Measurements from ENCODE around the gene TAS2R10.
"Not testable (repeated sequence)": the region's sequence is repeated elsewhere in the genome, so short reads cannot be mapped to it uniquely, and the experiment has no call there.

The TAS2R10 gene, protein sequence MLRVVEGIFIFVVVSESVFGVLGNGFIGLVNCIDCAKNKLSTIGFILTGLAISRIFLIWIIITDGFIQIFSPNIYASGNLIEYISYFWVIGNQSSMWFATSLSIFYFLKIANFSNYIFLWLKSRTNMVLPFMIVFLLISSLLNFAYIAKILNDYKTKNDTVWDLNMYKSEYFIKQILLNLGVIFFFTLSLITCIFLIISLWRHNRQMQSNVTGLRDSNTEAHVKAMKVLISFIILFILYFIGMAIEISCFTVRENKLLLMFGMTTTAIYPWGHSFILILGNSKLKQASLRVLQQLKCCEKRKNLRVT

DNA sequence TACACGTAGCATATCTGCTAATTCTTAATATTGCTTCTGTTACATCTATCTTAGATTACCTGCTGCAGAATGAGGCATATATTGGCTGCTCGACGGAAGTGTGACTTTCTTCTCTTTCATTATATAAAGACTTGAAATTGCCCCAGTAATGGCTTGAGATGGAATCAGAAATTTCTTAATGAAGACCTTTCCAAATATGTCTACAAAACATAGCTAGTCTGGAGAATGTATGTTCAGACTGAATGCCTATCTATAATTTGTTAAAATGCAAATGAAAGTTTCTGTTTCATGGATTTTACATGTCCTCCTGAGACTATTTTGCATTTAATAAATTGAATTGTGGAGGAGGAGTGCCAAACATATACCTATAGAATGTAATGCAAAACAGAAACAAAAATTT lies at the start of gene TAS2R10:
TAS2R10 (minus strand) TSS at position 101 of the 400 bp plus-strand sequence; CDS start at position 12, 89 bp downstream.
- no peak for DNase-seq

DNA sequence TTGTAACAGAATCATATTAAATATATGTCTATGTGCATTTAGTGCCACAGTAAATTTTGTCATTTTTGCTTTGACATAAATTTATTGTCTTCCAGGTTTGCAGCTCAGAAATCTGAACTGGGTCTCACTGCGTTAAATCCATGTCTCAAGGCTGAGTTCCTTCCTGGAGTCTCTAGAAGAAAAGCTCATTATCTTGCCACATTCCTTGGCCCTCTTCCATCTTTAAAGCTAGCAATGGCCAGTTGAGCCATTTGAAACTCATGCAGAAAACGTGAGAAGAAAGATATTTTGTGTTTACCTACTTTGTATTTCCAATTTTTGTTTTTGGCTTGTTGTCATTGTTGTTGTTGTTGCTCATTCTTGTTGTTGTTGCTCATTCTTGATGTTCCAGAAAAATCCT lies 47.2 kb upstream of the TAS2R10 start:
- no peak for DNase-seq

DNA sequence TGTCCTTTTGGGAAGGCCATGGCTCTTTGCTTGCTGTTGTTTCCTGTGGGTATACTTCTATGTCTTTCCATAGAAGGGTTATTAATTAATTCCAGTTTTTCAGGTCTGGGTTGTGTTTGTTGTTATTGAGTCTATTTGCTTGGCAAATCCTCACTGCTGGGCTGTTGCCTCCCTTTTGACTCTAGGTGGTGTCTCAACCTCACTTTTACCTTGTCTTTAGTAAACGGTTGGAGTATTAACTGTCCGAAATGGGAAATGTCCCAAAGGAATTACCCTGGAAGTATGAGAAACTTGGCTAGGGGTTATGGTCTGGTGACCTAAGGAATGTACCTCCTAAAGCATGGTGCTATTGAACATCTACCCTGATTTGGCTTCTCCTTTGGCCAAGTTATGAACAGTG lies 41.2 kb upstream of the TAS2R10 start:
- no peak for DNase-seq

DNA sequence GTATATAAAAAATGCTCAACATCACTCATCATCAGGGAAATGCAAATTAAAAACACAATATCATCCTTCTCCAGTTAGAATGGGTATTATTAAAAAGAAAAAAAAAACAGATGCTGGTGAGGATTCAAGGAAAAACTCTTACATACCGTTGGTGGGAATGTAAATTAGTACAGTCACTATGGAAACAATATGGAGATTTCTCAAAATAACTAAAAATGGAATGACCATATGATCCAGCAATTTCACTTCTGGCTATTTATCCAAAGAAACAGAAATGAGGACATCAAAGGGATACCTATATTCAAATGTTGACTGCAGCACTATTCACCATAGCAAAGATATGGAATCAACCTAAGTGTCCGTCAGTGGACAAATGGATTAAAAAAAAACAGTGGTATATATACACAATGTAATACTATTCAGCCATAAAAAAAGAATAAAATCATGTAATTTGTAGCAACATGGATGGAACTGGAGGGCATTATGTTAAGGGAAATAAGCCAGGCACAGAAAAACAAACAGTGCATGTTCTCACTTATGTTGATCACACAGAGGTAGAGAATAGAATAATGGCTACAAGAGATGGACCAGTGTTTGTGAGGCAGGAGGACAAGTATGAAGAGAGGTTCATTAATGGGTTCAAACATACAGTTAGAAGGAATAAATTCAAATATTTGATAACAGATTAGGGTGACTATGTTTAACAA lies 37.5 kb upstream of the TAS2R10 start:
- no peak for DNase-seq

DNA sequence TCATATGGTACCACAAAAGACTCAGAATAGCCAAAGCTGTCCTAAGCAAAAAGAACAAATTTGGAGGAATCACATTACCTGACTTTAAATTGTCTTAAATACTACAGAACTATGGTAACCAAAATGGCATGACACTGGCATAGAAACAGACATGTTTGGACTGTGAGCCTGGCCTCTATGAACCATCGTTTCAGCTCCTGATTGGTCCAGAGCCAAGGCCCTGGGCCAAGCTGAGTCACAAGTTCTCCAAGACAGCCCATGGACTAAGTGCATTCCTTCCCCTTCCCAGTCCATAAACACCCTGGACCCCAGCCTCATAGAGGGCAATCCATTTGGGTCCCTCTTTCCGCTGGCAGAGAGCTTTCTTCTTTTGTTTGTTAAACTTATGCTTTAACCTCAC lies 35.2 kb upstream of the TAS2R10 start:
- no peak for DNase-seq

DNA sequence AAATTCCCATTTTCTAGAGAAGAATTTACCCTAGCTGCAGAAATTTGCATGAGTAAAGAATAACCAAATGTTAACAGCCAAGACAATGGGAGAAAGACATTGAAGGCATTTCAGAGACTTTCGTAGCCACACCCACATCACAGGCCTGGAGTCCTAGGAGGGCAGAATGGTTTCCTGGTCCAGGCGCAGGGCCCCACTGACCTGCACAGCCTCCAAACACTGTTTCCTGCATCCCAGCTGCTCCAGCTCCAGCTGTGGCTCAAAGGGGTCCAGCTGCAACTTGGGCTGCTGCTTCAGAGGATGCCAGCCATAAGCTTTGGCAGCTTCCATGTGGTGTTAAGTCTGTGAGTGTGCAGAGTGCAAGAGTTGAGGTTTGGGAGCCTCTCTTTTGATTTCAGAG lies 29.6 kb upstream of the TAS2R10 start:
- DNase-seq: no peak

DNA sequence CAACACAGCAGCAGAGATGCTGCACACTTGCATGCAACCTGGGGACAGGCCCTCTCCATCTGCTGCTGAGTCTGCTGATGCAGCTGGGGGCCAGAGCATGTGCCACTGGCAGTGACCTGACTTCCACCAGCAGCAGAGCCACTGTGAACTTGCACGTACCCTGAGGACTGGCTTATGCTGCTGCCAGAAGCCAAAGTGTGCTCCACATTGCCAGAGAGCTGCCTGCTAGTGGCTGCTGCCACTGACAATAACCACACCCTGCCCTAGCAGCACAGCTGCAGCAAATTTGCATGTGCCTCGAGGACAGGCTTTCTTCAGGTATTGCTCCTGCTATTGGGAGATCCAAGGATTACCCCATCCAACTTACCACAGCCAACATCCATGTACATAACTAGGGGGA lies 27.6 kb upstream of the TAS2R10 start:
- DNase-seq: no peak

DNA sequence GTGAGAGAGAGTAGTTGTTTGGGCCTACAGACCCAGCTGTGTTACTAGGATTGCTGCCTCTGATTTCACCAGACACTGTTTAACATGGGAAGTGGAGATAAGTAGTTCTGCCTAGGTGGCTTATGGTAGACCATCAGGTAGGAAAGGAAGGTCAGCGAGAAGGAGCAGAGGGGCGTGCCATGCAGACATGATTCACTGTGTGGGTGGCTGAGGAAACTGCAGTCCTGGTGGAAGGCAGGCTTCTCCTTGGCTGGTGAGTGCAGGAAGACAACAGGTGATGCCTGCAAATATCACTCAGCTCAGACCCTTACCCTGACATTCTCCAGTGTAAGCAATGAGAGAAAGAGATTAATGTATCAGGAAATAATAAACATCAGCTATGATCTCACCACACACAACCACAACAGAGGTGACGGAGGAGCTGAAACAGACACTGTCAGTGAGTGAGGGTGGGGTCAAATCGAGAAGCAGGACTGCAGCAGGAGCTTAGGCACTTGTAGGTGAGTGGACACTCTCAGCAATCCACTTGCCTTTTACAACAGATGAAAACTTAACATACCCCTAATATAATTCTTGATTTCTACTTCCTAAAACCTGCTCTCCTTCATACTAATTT lies 25.2 kb upstream of the TAS2R10 start:
- DNase-seq: no peak

DNA sequence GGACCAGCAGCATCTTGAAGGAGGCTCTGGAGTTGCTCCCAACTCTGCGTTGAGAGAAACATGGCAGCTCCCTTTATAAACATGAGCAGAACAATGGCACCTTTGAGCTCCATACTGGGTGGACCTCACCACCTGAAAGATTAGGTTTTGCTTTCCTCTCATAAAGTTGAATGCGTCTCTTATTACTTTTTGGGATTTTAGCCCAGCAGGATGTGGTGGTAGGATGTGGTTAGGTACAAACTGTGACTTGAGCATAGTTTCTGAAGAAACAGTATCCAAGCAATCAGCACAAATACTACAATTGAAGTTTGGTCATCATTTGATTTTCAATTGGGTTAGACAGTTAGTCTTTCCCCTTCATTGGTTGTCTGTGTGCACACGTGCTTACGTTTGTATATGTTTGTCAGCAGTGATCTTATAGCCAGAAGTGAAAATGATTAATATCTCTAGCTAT lies 23.3 kb upstream of the TAS2R10 start, which contains the start of gene PRR4:
PRR4 (minus strand) TSS at position 51 of the 454 bp plus-strand sequence; CDS start at position 13, 38 bp downstream.
- no peak for DNase-seq

DNA sequence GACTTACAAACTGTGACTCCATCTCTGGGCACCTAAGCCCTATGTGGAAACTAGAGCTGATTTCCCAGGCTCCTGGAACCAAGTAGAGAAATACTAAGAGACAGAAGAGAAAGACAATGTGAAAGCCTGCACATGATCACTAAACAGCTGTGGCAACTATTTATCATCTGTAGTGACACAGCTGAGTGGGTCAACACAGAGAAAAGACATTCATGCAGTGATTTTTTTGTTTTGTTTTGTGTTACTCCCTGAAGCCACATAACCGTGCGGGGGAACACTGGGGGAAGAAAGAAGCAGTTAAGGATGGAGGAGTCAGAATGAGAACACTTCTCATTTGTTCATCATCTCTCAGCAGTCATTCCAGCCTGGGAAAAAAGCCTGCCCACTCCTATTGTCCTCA lies 21.6 kb upstream of the TAS2R10 start:
- no peak for DNase-seq

DNA sequence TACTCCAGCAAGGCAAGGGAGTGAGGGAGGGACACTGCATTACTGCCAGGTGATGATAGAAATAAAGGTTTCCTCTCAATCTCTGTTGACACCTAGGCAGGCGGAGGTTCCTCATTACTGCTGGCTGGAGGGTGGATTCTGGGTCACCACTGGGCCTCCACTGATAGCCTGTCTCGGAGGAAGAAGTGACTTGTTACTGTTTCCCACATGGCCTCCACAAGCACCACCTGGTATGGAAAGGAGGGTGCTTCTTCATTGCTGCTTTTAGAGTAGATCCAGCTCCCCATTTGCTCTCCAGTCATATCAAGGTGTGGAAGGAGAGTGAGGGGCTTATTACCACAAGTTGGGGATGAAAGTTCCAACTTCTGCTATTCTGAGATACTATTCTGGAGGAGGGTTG lies 16.7 kb upstream of the TAS2R10 start:
- DNase-seq: no peak

DNA sequence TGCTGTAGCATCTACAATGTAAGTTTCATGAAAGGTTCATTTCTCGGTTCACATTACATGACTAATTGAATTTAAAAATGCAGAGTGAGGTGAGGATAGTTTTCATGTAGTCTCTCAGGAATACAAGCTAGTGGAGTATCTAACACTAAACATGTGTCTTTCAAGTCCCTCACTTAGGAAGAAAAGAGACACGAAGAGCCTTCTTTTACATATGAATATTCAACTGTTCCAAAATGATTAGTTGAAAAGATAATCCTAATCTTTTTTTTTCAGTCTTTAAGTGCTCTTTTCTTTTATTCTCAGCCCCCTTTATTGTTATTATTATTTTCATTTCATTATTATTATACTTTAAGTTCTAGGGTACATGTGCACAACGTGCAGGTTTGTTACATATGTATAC lies 12.3 kb upstream of the TAS2R10 start:
- DNase-seq: no peak

DNA sequence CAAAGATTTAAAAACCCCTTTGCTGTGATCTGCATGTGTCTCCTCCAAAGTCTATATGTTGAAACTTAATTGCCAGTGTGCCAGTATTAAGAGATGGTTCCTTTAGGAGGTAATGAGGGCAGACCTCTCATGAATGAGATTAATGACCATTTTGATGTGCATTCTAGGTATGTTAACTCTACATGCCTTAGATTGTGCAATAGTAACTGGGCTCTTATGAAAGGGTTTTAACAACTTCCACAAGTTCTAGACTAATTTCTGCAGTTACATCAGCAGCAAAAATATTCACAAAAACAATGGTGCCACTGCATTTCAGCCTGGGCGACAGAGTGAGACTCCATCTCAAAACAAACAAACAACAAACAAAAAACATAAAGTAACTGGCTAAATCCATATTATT lies 3.8 kb upstream of the TAS2R10 start:
- DNase-seq: no peak

DNA sequence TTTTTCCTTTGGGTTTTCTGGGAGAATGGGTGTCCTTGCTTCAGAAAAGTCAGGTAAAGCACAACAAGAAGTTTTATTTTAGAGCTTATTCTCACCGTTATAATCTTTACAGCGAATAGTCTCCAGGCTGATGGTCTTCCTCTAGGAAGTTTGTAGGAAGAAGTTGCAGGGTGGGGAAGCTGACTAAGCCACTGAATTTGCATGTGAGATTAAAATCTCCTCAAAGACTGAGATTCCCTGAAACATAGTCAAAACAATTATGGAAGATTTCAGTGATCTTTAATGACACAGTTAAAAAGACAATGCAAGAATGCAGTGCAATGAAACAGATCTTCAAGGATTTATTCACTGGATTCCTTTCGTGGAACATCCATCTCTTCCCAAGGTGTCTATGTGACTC lies 1.2 kb downstream of the TAS2R10 start:
- no peak for DNase-seq

DNA sequence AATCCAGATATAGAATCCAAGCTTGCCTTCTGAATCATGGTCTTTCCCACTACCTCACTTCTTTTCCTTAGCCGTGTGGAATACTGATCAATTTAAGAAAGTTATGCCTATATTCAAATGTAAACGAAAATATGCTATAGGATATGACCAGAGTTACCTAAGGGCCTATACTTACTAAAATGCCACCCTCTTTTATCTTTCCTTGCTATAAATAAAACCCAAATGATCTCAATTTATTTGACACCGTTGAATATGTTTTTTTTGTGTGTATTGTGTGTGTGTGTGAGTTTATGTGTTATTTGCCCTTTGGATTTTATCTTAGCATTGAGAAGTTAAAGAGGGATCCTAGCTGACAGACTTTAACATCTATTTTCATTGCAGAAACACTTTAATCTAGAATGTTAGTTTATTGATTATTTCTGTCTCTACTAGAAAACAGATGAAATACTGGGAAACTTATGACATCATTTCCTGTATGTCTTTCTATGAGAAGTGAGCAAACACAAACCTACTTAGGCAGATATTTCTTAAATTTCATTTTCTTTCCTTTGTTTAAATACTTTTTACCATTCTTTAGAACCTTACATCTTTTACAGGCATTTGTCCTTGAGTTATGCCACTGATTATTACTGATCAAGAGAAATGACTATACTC lies 14.1 kb downstream of the TAS2R10 start:
- DNase-seq: no peak

DNA sequence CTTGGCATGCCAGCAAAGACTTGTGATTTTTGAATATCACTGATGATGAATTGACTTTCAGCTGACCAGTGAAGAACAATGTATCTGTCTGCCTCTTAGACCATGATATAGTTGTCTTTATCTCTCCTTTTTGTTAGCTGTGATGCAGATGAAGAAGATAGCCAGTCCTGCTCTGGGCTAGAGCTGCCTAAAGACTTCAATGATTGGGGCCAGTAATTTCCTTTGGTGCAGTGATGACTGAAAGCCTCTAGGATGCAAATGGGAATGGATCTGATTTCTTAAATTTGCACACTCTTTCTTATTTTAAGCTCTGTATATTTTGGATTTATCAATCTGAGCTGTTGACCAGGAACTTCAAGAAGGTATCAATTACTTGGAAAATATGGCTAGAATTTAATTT lies 16.1 kb downstream of the TAS2R10 start, which contains the start of gene TAS2R9:
TAS2R9 (minus strand) TSS at position 101 of the 400 bp plus-strand sequence; CDS start at position 8, 93 bp downstream.
- DNase-seq: no peak

DNA sequence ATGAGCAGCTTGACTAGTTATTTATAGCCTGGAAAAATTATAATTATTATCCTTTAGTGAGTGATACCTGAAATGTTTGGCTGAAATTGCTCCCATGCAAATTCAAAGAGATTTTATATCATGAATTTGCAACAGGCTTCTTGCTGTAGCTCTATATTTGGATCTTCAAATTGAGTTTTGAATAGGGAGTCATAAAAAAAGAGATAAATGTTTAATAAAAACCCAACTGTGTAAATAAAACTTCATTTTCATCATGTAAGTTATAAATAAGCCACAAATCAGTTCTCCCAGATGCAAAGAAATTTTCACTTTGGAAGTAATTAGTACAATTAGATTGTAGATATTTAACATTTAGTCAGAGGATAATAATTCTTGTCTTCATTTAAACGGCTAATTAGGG lies 19.0 kb downstream of the TAS2R10 start, which contains the start of gene TAS2R8:
TAS2R8 (minus strand) TSS at position 101 of the 400 bp plus-strand sequence. CDS start 306 bp downstream, outside the sequence.
- DNase-seq: no peak

DNA sequence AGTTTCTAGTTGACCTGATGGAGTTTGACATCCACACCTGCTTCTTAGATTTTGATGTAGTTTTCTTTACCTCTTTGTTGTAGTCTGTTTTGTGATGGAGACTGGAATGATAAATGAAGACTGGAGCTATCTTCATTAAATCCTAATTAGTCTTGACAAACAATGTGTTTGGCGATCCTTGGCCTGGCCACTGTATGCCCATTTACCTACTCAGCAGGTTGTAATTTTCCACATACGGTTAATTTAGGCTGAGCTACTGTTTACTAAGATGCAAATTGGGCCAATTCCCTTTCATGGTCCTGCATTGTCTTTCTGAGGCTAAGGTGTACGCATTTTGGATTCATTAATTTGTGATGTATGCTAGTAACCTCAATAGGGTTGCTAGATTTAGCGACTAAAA lies 23.6 kb downstream of the TAS2R10 start, which contains the start of gene TAS2R7:
TAS2R7 (minus strand) TSS at position 41 of the 400 bp plus-strand sequence. CDS start 57 bp downstream, outside the sequence.
- DNase-seq: no peak

DNA sequence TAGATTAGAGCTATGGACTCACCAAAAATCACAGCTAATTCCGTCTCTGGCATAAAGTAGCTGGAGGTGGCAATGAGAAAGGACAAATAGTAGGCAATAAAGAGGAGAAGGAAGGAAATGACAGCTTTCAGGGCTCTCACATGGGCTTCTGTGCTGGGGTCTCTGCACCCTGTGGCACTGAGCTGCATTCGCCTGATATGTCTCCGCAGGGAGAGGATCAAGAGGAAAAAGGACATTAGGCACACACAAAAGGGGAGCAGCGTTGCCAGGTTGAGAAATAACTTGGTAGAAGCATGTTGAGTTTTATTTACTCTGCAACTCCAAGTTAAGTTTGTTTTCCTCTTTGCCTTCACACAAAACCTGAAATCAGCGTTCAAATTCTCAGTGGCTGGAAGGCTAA lies 24.4 kb downstream of the TAS2R10 start:
- no peak for DNase-seq

DNA sequence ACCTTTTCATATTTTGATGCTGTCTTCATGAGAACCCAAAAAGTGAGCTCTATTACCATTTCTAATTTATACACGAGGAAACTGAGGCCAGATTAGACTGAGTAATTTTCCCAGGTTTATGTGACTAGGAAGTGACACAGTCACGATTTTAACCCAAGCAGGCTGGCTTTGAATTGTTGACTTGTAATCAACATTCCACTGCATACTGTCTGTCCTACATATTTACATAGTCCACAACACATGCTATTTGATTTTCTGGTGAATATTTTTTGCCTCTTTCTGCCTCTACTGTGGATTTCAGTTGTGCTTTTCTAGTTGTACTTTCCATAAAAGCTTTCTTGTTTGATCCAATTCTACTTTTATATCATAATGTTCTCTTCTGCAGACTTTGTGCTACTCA lies 31.9 kb downstream of the TAS2R10 start:
- DNase-seq: no peak

DNA sequence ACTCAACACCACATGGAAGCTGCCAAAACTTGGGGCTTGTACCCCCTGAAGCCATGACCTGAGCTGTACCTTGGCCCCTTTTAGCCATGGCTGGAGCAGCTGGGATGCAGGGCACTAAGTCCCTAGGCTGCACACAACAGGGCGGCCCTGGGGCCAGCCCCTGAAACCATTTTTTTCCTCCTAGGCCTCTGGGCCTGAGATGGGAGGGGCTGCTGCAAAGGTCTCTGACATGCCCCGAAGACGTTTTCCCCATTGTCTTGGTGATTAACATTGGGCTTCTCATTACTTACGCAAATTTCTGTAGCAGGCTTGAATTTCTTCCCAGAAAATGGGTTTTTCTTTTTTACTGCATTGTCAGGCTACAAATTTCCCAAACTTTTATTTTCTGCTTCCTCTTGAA lies 34.4 kb downstream of the TAS2R10 start:
- DNase-seq: not testable (repeated sequence)

DNA sequence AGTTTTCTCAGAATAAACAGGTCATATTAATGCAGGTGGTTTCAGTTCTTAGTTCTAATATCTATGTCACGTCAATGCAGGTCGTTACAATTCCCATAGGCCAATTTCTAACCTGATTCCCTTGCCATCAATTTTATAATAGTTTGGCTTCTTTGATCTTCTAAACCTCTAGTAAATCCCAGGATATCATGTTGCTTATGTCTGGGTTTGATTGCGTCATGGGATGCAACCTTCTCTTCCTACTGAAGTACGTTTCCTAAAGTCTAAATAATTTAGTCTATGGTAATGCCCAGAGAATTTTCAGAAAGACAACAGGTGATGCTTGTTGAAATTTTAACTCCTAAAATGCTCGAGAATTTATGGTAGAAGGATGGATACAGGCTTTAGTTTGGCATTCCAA lies 42.9 kb downstream of the TAS2R10 start:
- DNase-seq: no peak

DNA sequence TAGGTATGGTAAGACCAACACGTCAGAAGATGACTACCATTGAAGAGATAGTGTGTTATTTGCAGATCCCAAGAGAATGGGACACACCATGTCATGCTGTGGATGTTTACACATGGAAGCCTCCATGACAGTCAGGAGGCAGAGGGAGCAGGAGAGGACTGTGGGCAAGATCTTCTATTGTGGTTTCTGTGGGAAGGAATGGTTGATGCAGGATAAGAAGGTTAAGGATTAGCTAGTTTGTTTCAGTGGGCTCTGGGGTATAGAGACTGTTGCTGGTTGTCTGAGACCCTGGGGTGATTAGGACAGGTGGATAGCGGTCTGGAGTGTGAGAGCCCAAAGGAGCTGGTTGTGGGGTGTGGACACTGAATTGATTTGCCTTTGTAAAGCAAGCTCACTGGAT lies 47.1 kb downstream of the TAS2R10 start:
- DNase-seq: no peak

Data from NCI-H1105 (cell line).